Fibroblast of villous mesenchyme (primary cell): ENCODE results near the gene TNRC18. TPM values are rescaled to one million over a fixed set of nuclear protein-coding genes. Genes with fewer than 3 reads are reported as not detected.
"Not testable (repeated sequence)": the region's sequence is repeated elsewhere in the genome, so short reads cannot be mapped to it uniquely, and the experiment has no call there.

Experiments
- DNase-seq: peaks from one replicate; pipeline ENCODE4 v3.0.0-alpha.2; 2010; ENCODE audit warnings: low read depth
- H3K4me3 ChIP-seq: 2 replicates; pipeline ENCODE4 v1.5.1; 2011; ENCODE audit warnings: low read depth, mild to moderate bottlenecking, low read length
- CTCF ChIP-seq: IDR thresholded peaks from 2 replicates; pipeline ENCODE4 v1.5.1; 2012; ENCODE audit warnings: low read depth, mild to moderate bottlenecking, low read length; ENCODE audit not compliant: insufficient read depth
- total RNA-seq: library from RNA; depleted of rRNA; stranded (reverse); fragments of >200 nt; gene quantifications from 2 replicates; pipeline ENCODE4 v1.2.3, GENCODE V29; 2012

TNRC18 gene
- total RNA-seq, 1 donor = 54.4 TPM

GRCh38 chr7:5309146-5309545 lies 114.5 kb downstream of the TNRC18 start:
- DNase-seq = no peak
- TF ChIP-seq CTCF = no peak
- H3K4me3 ChIP-seq = no peak overlapping the region

GRCh38 chr7:5307221-5308142 lies 116.2 kb downstream of the TNRC18 start:
- H3K4me3 ChIP-seq, DNase-seq: not testable (repeated sequence)

- not testable (repeated sequence) for DNase-seq, H3K4me3 ChIP-seq
These were observed 118.6 kb downstream of the TNRC18 start for GRCh38 chr7:5305050-5305449.

GRCh38 chr7:5303591-5304505 lies 119.8 kb downstream of the TNRC18 start:
- no peak for DNase-seq
- H3K4me3 ChIP-seq = no peak overlapping the region
- no peak for TF ChIP-seq CTCF

GRCh38 chr7:5303061-5303460 lies 120.6 kb downstream of the TNRC18 start:
- no peak for DNase-seq
- no peak for TF ChIP-seq CTCF
- H3K4me3 ChIP-seq = no peak overlapping the region

GRCh38 chr7:5302577-5302976 lies 121.1 kb downstream of the TNRC18 start:
- H3K4me3 ChIP-seq = no peak overlapping the region
- DNase-seq = no peak
- no peak for TF ChIP-seq CTCF

GRCh38 chr7:5300366-5300765 lies 123.3 kb downstream of the TNRC18 start:
- no peak overlapping the region for H3K4me3 ChIP-seq
- TF ChIP-seq CTCF = no peak
- no peak for DNase-seq
